ENCODE results near the gene ANTKMT. TPM values are rescaled to one million over a fixed set of nuclear protein-coding genes. Genes with fewer than 3 reads are reported as not detected.

ANTKMT gene
- total and polyA plus RNA-seq, 4 donors = 14.0 to 29.7 (median 19.7) TPM

DNA sequence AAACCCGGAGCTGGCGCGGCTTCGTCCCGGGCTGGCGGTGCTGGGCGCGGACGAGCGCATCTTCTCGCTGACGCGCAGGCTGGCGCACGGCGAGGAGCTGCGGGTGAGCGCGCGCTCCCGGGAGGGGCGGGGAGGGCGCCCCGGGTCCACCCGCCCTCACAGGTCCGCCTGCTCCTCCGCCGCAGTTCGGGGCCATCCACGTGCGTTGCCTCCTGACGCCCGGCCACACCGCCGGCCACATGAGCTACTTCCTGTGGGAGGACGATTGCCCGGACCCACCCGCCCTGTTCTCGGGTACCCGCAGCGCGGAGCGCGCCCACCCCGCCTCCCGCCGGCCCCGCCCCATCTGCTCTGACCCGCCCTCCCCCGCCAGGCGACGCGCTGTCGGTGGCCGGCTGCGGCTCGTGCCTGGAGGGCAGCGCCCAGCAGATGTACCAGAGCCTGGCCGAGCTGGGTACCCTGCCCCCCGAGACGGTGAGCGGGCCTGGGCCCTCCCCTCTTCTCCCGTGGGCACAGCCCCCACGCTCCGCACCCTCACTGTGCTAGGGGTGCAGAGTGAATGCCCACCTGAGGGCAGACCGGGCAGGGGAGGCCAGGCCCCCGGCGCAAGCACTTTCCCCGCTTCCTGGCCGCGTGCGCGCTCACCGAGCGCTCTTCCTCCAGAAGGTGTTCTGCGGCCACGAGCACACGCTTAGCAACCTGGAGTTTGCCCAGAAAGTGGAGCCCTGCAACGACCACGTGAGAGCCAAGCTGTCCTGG lies 7.4 kb downstream of the ANTKMT start:
- Histone ChIP-seq H3K9me3 (ENCODE audit: control insufficient read depth in 4 of 4, low read length in 3 of 4) (no peaks in the 10 kb centered on the region), H3K9ac (ENCODE audit: low read depth in 1 of 2, low read length in 2 of 2) (no peak overlapping the region), H3K4me3 (ENCODE audit: low read depth in 1 of 3, low read length in 3 of 3) (peak overlapping the region in 1 of 3 donors; percentile 43), H3K27ac (ENCODE audit: low read depth in 1 of 2, low read length in 2 of 2) (no peak overlapping the region), H3K4me1 (ENCODE audit: control insufficient read depth in 4 of 4, insufficient read depth in 4 of 4, low read length in 3 of 4) (peaks cover 8 to 19% (median 14%) of the 10 kb centered on the region in 4 donors), H3K27me3 (ENCODE audit: control insufficient read depth in 4 of 4, insufficient read depth in 4 of 4, low read length in 3 of 4) (peaks cover 0 to 2% (median 0%) of the 10 kb centered on the region in 4 donors), H3K36me3 (ENCODE audit: control insufficient read depth in 4 of 4, insufficient read depth in 3 of 4, low read depth in 1 of 4, low read length in 3 of 4) (peaks cover 0 to 14% (median 2%) of the 10 kb centered on the region in 4 donors)
- TF ChIP-seq GABPA (IDR thresholded peaks at IDR 0.05 in 1 of 2, conservative IDR thresholded peaks at IDR 0.05 in 1 of 2) (no peak), FOXA1 (IDR thresholded peaks at IDR 0.05) (no peak), JUND (IDR thresholded peaks at IDR 0.05) (no peak), RAD21 (IDR thresholded peaks at IDR 0.05) (no peak)
- TF ChIP-seq, protein P1, sequence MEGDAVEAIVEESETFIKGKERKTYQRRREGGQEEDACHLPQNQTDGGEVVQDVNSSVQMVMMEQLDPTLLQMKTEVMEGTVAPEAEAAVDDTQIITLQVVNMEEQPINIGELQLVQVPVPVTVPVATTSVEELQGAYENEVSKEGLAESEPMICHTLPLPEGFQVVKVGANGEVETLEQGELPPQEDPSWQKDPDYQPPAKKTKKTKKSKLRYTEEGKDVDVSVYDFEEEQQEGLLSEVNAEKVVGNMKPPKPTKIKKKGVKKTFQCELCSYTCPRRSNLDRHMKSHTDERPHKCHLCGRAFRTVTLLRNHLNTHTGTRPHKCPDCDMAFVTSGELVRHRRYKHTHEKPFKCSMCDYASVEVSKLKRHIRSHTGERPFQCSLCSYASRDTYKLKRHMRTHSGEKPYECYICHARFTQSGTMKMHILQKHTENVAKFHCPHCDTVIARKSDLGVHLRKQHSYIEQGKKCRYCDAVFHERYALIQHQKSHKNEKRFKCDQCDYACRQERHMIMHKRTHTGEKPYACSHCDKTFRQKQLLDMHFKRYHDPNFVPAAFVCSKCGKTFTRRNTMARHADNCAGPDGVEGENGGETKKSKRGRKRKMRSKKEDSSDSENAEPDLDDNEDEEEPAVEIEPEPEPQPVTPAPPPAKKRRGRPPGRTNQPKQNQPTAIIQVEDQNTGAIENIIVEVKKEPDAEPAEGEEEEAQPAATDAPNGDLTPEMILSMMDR (IDR thresholded peaks at IDR 0.05; ENCODE audit: low read depth, low read length, missing input control) = no peak
- whole genome bisulfite sequencing = 2% methylated on average over 80 of the region's 80 CpGs
- DNase-seq (ENCODE audit: low spot score) = peak; percentile 69

GRCh38 chr16:728890-729744 lies 8.2 kb downstream of the ANTKMT start:
- WGBS = 67% methylated on average over 55 of the region's 55 CpGs
- Histone ChIP-seq H3K4me1 (ENCODE audit: control insufficient read depth in 4 of 4, insufficient read depth in 4 of 4, low read length in 3 of 4) (peaks cover 8 to 19% (median 14%) of the 10 kb centered on the region in 4 donors), H3K27me3 (ENCODE audit: control insufficient read depth in 4 of 4, insufficient read depth in 4 of 4, low read length in 3 of 4) (peaks cover 0 to 2% (median 0%) of the 10 kb centered on the region in 4 donors), H3K27ac (ENCODE audit: low read depth in 1 of 2, low read length in 2 of 2) (no peak overlapping the region), H3K9me3 (ENCODE audit: control insufficient read depth in 4 of 4, low read length in 3 of 4) (no peaks in the 10 kb centered on the region), H3K36me3 (ENCODE audit: control insufficient read depth in 4 of 4, insufficient read depth in 3 of 4, low read depth in 1 of 4, low read length in 3 of 4) (peaks cover 0 to 22% (median 4%) of the 10 kb centered on the region in 4 donors), H3K4me3 (ENCODE audit: low read depth in 1 of 3, low read length in 3 of 3) (no peak overlapping the region), H3K9ac (ENCODE audit: low read depth in 1 of 2, low read length in 2 of 2) (no peak overlapping the region)
- DNase-seq (ENCODE audit: low spot score) = no peak
- TF ChIP-seq FOXA1 (IDR thresholded peaks at IDR 0.05) (no peak), NR2F2 (IDR thresholded peaks at IDR 0.05) (no peak), SP1 (IDR thresholded peaks at IDR 0.05) (no peak), ATF3 (IDR thresholded peaks at IDR 0.05) (no peak), JUND (IDR thresholded peaks at IDR 0.05) (no peak), REST (IDR thresholded peaks at IDR 0.05) (no peak), EGR1 (IDR thresholded peaks at IDR 0.05; ENCODE audit: low read depth in 2 of 2) (no peak), RXRA (IDR thresholded peaks at IDR 0.05) (no peak), HNF4G (IDR thresholded peaks at IDR 0.05) (no peak), FOXA2 (IDR thresholded peaks at IDR 0.05) (no peak), YY1 (IDR thresholded peaks at IDR 0.05) (no peak), ZBTB33 (IDR thresholded peaks at IDR 0.05) (no peak), GABPA (IDR thresholded peaks at IDR 0.05 in 1 of 2, conservative IDR thresholded peaks at IDR 0.05 in 1 of 2) (no peak), MAX (IDR thresholded peaks at IDR 0.05) (no peak), HNF4A (conservative IDR thresholded peaks at IDR 0.05) (no peak), TAF1 (conservative IDR thresholded peaks at IDR 0.05) (no peak)
- TF ChIP-seq, protein P1 (IDR thresholded peaks at IDR 0.05; ENCODE audit: low read depth, low read length, missing input control) = no peak

Measured in liver (tissue), 9 donors.